ENCODE measurements around the gene FOXJ3. TPM values are rescaled to one million over a fixed set of nuclear protein-coding genes. Genes with fewer than 3 reads are reported as not detected.

Gene FOXJ3
- total RNA-seq, 1 experiment from 2014 or later = 79.1 TPM

GRCh38 chr1:42139444-42139843 lies 195.6 kb downstream of the FOXJ3 start:
- Histone ChIP-seq H3K27me3 (no peaks in the 10 kb centered on the region), H3K4me3 (no peak overlapping the region), H3K27ac (no peak overlapping the region), H3K9me3 (replicated peaks) (no peaks in the 10 kb centered on the region), H3K36me3 (no peaks in the 10 kb centered on the region), H3K4me1 (peaks cover 14% of the 10 kb centered on the region)
- no peak for DNase-seq

- H3K27ac ChIP-seq = no peak overlapping the region
- no peaks in the 10 kb centered on the region for H3K9me3 ChIP-seq (replicated peaks)
- H3K27me3 ChIP-seq = no peaks in the 10 kb centered on the region
- DNase-seq = no peak
- no peaks in the 10 kb centered on the region for H3K36me3 ChIP-seq
- H3K4me3 ChIP-seq = no peak overlapping the region
- peaks cover 5% of the 10 kb centered on the region for H3K4me1 ChIP-seq
Measured at GRCh38 chr1:42138586-42138985, 196.4 kb downstream of the FOXJ3 start.

- H3K4me1 ChIP-seq = no peaks in the 10 kb centered on the region
- no peaks in the 10 kb centered on the region for H3K36me3 ChIP-seq
- no peaks in the 10 kb centered on the region for H3K27me3 ChIP-seq
- no peak overlapping the region for H3K4me3 ChIP-seq
- H3K9me3 ChIP-seq (replicated peaks) = no peaks in the 10 kb centered on the region
- no peak for DNase-seq
- no peak overlapping the region for H3K27ac ChIP-seq
Measured at GRCh38 chr1:42137766-42138165, 197.3 kb downstream of the FOXJ3 start.

GRCh38 chr1:42136466-42136865 lies 198.6 kb downstream of the FOXJ3 start:
- no peak for DNase-seq
- Histone ChIP-seq H3K4me1 (no peaks in the 10 kb centered on the region), H3K36me3 (no peaks in the 10 kb centered on the region), H3K4me3 (no peak overlapping the region), H3K27ac (no peak overlapping the region), H3K27me3 (no peaks in the 10 kb centered on the region), H3K9me3 (replicated peaks) (no peaks in the 10 kb centered on the region)

GRCh38 chr1:42135426-42135825 lies 199.6 kb downstream of the FOXJ3 start:
- no peaks in the 10 kb centered on the region for H3K4me1 ChIP-seq
- H3K27ac ChIP-seq = no peak overlapping the region
- no peak for DNase-seq
- H3K4me3 ChIP-seq = no peak overlapping the region
- H3K9me3 ChIP-seq (replicated peaks) = no peaks in the 10 kb centered on the region
- no peaks in the 10 kb centered on the region for H3K27me3 ChIP-seq
- H3K36me3 ChIP-seq = no peaks in the 10 kb centered on the region

- no peak for DNase-seq
- no peak overlapping the region for H3K4me3 ChIP-seq
- no peak overlapping the region for H3K27ac ChIP-seq
- no peaks in the 10 kb centered on the region for H3K4me1 ChIP-seq
- H3K9me3 ChIP-seq (replicated peaks) = no peaks in the 10 kb centered on the region
- no peaks in the 10 kb centered on the region for H3K36me3 ChIP-seq
- H3K27me3 ChIP-seq = no peaks in the 10 kb centered on the region
Measured at GRCh38 chr1:42133809-42134526, 201.1 kb downstream of the FOXJ3 start.

- Histone ChIP-seq H3K27me3 (no peaks in the 10 kb centered on the region), H3K36me3 (no peaks in the 10 kb centered on the region), H3K9me3 (replicated peaks) (no peaks in the 10 kb centered on the region), H3K4me3 (no peak overlapping the region), H3K4me1 (no peaks in the 10 kb centered on the region), H3K27ac (no peak overlapping the region)
- no peak for DNase-seq
Measured at GRCh38 chr1:42133390-42133789, 201.6 kb downstream of the FOXJ3 start.

- no peaks in the 10 kb centered on the region for H3K27me3 ChIP-seq
- no peaks in the 10 kb centered on the region for H3K9me3 ChIP-seq (replicated peaks)
- DNase-seq = no peak
- H3K4me1 ChIP-seq = no peaks in the 10 kb centered on the region
- no peak overlapping the region for H3K27ac ChIP-seq
- H3K4me3 ChIP-seq = no peak overlapping the region
- H3K36me3 ChIP-seq = no peaks in the 10 kb centered on the region
Measured at GRCh38 chr1:42130061-42130660, 204.9 kb downstream of the FOXJ3 start.

- Histone ChIP-seq H3K27ac (no peak overlapping the region), H3K9me3 (replicated peaks) (no peaks in the 10 kb centered on the region), H3K4me1 (no peaks in the 10 kb centered on the region), H3K36me3 (no peaks in the 10 kb centered on the region), H3K4me3 (no peak overlapping the region), H3K27me3 (no peaks in the 10 kb centered on the region)
- DNase-seq = no peak
Measured at GRCh38 chr1:42128964-42129363, 206.1 kb downstream of the FOXJ3 start.

GRCh38 chr1:42128499-42128898 lies 206.5 kb downstream of the FOXJ3 start:
- no peak for DNase-seq
- no peaks in the 10 kb centered on the region for H3K36me3 ChIP-seq
- no peaks in the 10 kb centered on the region for H3K27me3 ChIP-seq
- no peaks in the 10 kb centered on the region for H3K4me1 ChIP-seq
- no peaks in the 10 kb centered on the region for H3K9me3 ChIP-seq (replicated peaks)
- no peak overlapping the region for H3K27ac ChIP-seq
- H3K4me3 ChIP-seq = no peak overlapping the region

- Histone ChIP-seq H3K4me1 (no peaks in the 10 kb centered on the region), H3K4me3 (no peak overlapping the region), H3K9me3 (replicated peaks) (no peaks in the 10 kb centered on the region), H3K27me3 (no peaks in the 10 kb centered on the region), H3K27ac (no peak overlapping the region), H3K36me3 (no peaks in the 10 kb centered on the region)
- no peak for DNase-seq
Measured at GRCh38 chr1:42127767-42128166, 207.3 kb downstream of the FOXJ3 start.

Other genes starting within 250 kb of the FOXJ3 start
- not detected in 2 replicates for gene GUCA2B, start 181.8 kb downstream of the FOXJ3 start, total RNA-seq (2014; rRNA removed; shearing (Covaris generic))
- not detected in 2 replicates for gene GUCA2A, start 170.5 kb downstream of the FOXJ3 start, total RNA-seq (2014; rRNA removed; shearing (Covaris generic))
- 0.02 and 0.10 TPM in 2 replicates for gene RIMKLA, start 45.6 kb upstream of the FOXJ3 start, total RNA-seq (2014; rRNA removed; shearing (Covaris generic))
- 0.32 TPM in 1 of 2 replicates, not detected in the other for gene ZMYND12, start 120.8 kb upstream of the FOXJ3 start, total RNA-seq (2014; rRNA removed; shearing (Covaris generic))
- 27.9 and 29.2 TPM in 2 replicates for gene PPCS, start 121.3 kb upstream of the FOXJ3 start, total RNA-seq (2014; rRNA removed; shearing (Covaris generic))
- gene CCDC30, start 128.1 kb upstream of the FOXJ3 start, total RNA-seq (2014; rRNA removed; shearing (Covaris generic)) = 0.40 and 0.51 TPM in 2 replicates